Lower leg skin (tissue), 4 donors: ENCODE results near the gene PCDHGC4. TPM values are rescaled to one million over a fixed set of nuclear protein-coding genes. Genes with fewer than 3 reads are reported as not detected.

Source experiments
- DNase-seq, 2 donors: peaks; one replicate each; pipeline ENCODE4 v3.0.0-alpha.2; 2019; ENCODE audit warnings: low spot score in 2 of 2
- H3K4me3 ChIP-seq: fragments of 200-600 bp; sonication (generic); 2 replicates; pipeline ENCODE4 v1.5.1; 2017; ENCODE audit warnings: mild to moderate bottlenecking, low read depth; ENCODE audit not compliant: poor library complexity, severe bottlenecking
- POLR2A ChIP-seq, 2 donors: fragments of 450-650 bp; IDR thresholded peaks; one replicate each; pipeline ENCODE4 v1.6.1; 2016 to 2017; ENCODE audit warnings: antibody characterized with exemption in 2 of 2, mild to moderate bottlenecking in 1 of 2, moderate library complexity in 1 of 2
- WGBS, 2 donors: methylation state at CpG; one replicate each; pipeline ENCODE4 v1.1.5; 2018; 5-methylcytosine and 5-hydroxymethylcytosine counted together
- intact Hi-C: fragments of 100-400 bp; cut with DNase I; formaldehyde crosslinking; loops from one replicate; pipeline ENCODE4 v1.15.0; 2023; ENCODE audit warnings: low total_unique reads
- total RNA-seq, 4 donors: library from RNA; depleted of rRNA; stranded (reverse); fragments of >200 nt; gene quantifications; one replicate each; pipeline ENCODE4 v1.1.0, GENCODE V29; 2016
- TF ChIP-seq, protein P1 (sequence below), 3 donors: fragments of 450-650 bp; IDR thresholded peaks; one replicate each; pipeline ENCODE4 v1.5.1; 2016; ENCODE audit warnings: antibody characterized with exemption in 3 of 3, mild to moderate bottlenecking in 3 of 3, moderate library complexity in 2 of 3

Gene PCDHGC4
- total RNA-seq, 4 donors from 2014 or later: 1.2 to 34.5 (median 2.2) TPM

- intact Hi-C loops: no loop called here
- no peak overlapping the region for H3K4me3 ChIP-seq
- TF ChIP-seq, protein P1, sequence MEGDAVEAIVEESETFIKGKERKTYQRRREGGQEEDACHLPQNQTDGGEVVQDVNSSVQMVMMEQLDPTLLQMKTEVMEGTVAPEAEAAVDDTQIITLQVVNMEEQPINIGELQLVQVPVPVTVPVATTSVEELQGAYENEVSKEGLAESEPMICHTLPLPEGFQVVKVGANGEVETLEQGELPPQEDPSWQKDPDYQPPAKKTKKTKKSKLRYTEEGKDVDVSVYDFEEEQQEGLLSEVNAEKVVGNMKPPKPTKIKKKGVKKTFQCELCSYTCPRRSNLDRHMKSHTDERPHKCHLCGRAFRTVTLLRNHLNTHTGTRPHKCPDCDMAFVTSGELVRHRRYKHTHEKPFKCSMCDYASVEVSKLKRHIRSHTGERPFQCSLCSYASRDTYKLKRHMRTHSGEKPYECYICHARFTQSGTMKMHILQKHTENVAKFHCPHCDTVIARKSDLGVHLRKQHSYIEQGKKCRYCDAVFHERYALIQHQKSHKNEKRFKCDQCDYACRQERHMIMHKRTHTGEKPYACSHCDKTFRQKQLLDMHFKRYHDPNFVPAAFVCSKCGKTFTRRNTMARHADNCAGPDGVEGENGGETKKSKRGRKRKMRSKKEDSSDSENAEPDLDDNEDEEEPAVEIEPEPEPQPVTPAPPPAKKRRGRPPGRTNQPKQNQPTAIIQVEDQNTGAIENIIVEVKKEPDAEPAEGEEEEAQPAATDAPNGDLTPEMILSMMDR (IDR thresholded peaks at IDR 0.05): no peak
- no peak for TF ChIP-seq POLR2A (IDR thresholded peaks at IDR 0.05)
- WGBS, 2 donors: 48 to 53% methylated on average over 11 of the region's 11 CpGs
- no peak for DNase-seq
Measured at GRCh38 chr5:141507387-141508091, 22.7 kb downstream of the PCDHGC4 start.

DNA sequence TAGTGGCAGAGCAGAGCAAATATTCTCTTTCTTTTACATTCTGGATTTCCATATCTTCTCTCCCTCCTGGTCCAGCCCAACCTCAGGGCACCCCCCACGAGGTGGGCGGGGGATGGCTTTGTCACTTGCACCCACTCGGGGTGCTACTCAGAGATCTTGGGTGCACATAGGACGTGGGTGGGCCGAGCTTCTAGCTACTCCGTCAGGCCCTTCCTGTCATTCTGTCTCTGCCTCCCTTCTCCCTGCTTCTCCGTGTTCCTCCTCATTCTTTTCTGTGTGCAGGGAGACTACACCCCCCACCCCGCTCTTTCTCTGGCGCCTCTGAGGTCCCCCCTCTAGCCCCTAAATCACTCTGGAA is 23.6 kb downstream of the PCDHGC4 start:
- 43 to 47% methylated on average over 9 of the region's 9 CpGs for WGBS, 2 donors
- intact Hi-C loops: no loop called here
- TF ChIP-seq, protein P1 (IDR thresholded peaks at IDR 0.05): no peak
- no peak for TF ChIP-seq POLR2A (IDR thresholded peaks at IDR 0.05)
- no peak for DNase-seq
- no peak overlapping the region for H3K4me3 ChIP-seq

DNA sequence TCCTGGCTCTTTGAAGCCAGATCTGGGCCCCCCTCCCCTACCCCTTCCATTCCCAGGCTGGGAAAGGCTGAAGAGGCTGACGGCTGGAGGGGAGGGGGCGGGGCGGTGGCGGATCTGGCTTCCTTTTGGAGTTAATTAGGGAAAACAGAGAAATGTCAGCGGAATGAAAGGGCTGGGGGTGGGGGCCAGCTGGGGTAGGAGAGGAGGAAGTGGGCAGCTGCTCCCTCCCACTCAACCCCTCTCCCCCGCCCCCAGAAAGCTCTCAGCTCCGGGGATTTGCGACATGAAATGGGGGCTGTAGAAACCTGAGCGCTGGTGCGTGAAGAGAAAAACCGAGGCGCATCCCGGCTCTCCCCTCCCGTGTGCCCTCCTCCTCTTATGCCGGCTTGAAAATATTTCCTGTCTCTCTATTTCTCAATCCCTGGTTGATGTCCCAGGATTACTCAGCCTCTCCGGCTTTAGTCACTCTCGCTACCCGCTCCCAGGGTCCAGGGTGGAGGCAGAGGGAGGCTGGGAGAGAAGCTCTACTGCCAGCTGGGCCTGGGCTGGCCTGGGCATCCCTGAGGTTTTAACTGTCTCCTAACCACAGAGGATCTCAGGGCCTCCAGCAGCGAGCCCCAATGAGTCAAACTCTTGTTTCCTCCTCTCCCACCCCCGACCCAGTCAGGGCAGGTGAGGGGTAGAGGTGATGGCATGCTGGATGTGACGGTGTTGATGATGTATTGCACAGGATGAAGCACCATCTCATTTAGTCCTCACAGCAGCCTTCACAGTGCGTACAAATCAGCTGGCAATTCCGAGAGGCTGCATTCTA is 24.2 kb downstream of the PCDHGC4 start:
- 38 to 49% methylated on average over 23 of the region's 23 CpGs for WGBS, 2 donors
- TF ChIP-seq POLR2A (IDR thresholded peaks at IDR 0.05): no peak
- intact Hi-C loops: no loop called here
- H3K4me3 ChIP-seq: no peak overlapping the region
- DNase-seq: peak; percentile 66 to 93

- intact Hi-C loops: no loop called here
- WGBS, 2 donors: 74 to 80% methylated on average over 9 of the region's 9 CpGs
- no peak for DNase-seq
- no peak for TF ChIP-seq POLR2A (IDR thresholded peaks at IDR 0.05)
- TF ChIP-seq, protein P1 (IDR thresholded peaks at IDR 0.05): no peak
- no peak overlapping the region for H3K4me3 ChIP-seq
Measured at GRCh38 chr5:141510160-141510559, 25.3 kb downstream of the PCDHGC4 start.

GRCh38 chr5:141510850-141511601 is 26.2 kb downstream of the PCDHGC4 start:
- H3K4me3 ChIP-seq: no peak overlapping the region
- 90 to 94% methylated on average over 12 to 14 of the region's 14 CpGs for whole genome bisulfite sequencing, 2 donors
- intact Hi-C loops: no loop called here
- DNase-seq: peak in 1 of 2 donors; percentile 79
- no peak for TF ChIP-seq POLR2A (IDR thresholded peaks at IDR 0.05)
- TF ChIP-seq, protein P1 (IDR thresholded peaks at IDR 0.05): no peak
